SK-N-SH (cell line): ENCODE measurements around the gene PLEKHA4. TPM values are rescaled to one million over a fixed set of nuclear protein-coding genes. Genes with fewer than 3 reads are reported as not detected.

Experiments used
- CTCF ChIA-PET: fragments of 300-600, 350-600 bp; formaldehyde crosslinking; extraction: SDS; loops from one replicate; lab custom pipeline; 2021; lab: Yijun Ruan, JAX
- POLR2A ChIA-PET: fragments of 350-600 bp; sonication (Branson Sonifier 250); formaldehyde crosslinking; extraction: SDS; loops from one replicate; lab custom pipeline; 2020; ENCODE audit warnings: antibody characterized with exemption, inconsistent platforms; lab: Yijun Ruan, JAX
- DNase-seq: peaks from one replicate; pipeline ENCODE4 v3.0.0; 2012
- H2AFZ ChIP-seq: fragments of 200-600 bp; sonication (generic); 2 replicates; pipeline ENCODE4 v1.8.1; 2016; ENCODE audit warnings: antibody characterized with exemption, mild to moderate bottlenecking, low read depth
- H3F3A ChIP-seq: fragments of 200-600 bp; sonication (generic); replicated peaks from 2 replicates; pipeline ENCODE3; 2016; ENCODE audit warnings: antibody characterized with exemption, mild to moderate bottlenecking; ENCODE audit not compliant: insufficient read depth
- H3K27ac ChIP-seq, 2 experiments: fragments of 200-500 bp in 1 of 2; fragments of 200-600 bp in 1 of 2; sonication (Bioruptor generic) in 1 of 2; sonication (generic), shearing (Covaris generic) in 1 of 2; 2 replicates each; pipeline versions ENCODE4 v1.5.1 to v1.6.1; 2014 to 2016; ENCODE audit warnings: low read depth in 2 of 2, inconsistent platforms in 1 of 2, low read length in 1 of 2, mild to moderate bottlenecking in 1 of 2, mixed read lengths in 1 of 2
- H3K27me3 ChIP-seq: fragments of 200-600 bp; sonication (generic), shearing (Covaris generic); 2 replicates; pipeline ENCODE4 v1.6.1; 2016; ENCODE audit warnings: mixed run types; ENCODE audit not compliant: insufficient read depth
- H3K36me3 ChIP-seq, 2 experiments: fragments of 200-500 bp in 1 of 2; fragments of 200-600 bp in 1 of 2; sonication (Bioruptor generic) in 1 of 2; sonication (generic) in 1 of 2; replicated peaks in 1 of 2; 2 replicates each; pipeline versions ENCODE3 to v1.5.1; 2014 to 2016; ENCODE audit warnings: low read length in 1 of 2, mild to moderate bottlenecking in 1 of 2; ENCODE audit not compliant: insufficient read depth in 2 of 2, control insufficient read depth in 1 of 2
- H3K4me1 ChIP-seq, 2 experiments: fragments of 200-500 bp in 1 of 2; fragments of 200-600 bp in 1 of 2; sonication (Bioruptor generic) in 1 of 2; sonication (generic), shearing (Covaris generic) in 1 of 2; 2 replicates each; pipeline versions ENCODE4 v1.5.1 to v1.6.1; 2014 to 2016; ENCODE audit warnings: low read depth in 1 of 2, low read length in 1 of 2, mixed run types in 1 of 2; ENCODE audit not compliant: insufficient read depth in 2 of 2, control insufficient read depth in 1 of 2
- H3K4me2 ChIP-seq: fragments of 200-600 bp; sonication (generic), shearing (Covaris generic); 2 replicates; pipeline ENCODE4 v1.6.1; 2017; ENCODE audit warnings: mixed run types
- H3K4me3 ChIP-seq, 2 experiments: fragments of 200-500 bp in 1 of 2; fragments of 200-600 bp in 1 of 2; sonication (Bioruptor generic) in 1 of 2; sonication (generic), shearing (Covaris generic) in 1 of 2; 2 replicates each; pipeline versions ENCODE4 v1.5.1 to v1.8.1; 2014 to 2016; ENCODE audit warnings: low read depth in 2 of 2, inconsistent platforms in 1 of 2, low read length in 1 of 2, mild to moderate bottlenecking in 1 of 2, mixed read lengths in 1 of 2, moderate library complexity in 1 of 2
- H3K79me2 ChIP-seq: fragments of 200-600 bp; sonication (generic); 2 replicates; pipeline ENCODE4 v1.8.1; 2017; ENCODE audit warnings: mild to moderate bottlenecking; ENCODE audit not compliant: insufficient read depth
- H3K9ac ChIP-seq: fragments of 200-600 bp; sonication (generic); 2 replicates; pipeline ENCODE4 v1.6.1; 2017; ENCODE audit warnings: mixed run types
- H3K9me2 ChIP-seq: fragments of 200-600 bp; sonication (generic); 2 replicates; pipeline ENCODE4 v1.6.1; 2017; ENCODE audit warnings: mixed run types
- H3K9me3 ChIP-seq: fragments of 200-600 bp; sonication (generic); 2 replicates; pipeline ENCODE4 v1.6.1; 2017; ENCODE audit warnings: mixed run types, mild to moderate bottlenecking, moderate library complexity
- H4K20me1 ChIP-seq: fragments of 200-600 bp; sonication (generic); 2 replicates; pipeline ENCODE4 v1.6.1; 2017; ENCODE audit warnings: mild to moderate bottlenecking, mixed run types; ENCODE audit not compliant: insufficient read depth
- EZH2phosphoT487 ChIP-seq: fragments of 200-600 bp; sonication (generic); IDR thresholded peaks from 2 replicates; pipeline ENCODE4 v1.6.1; 2017; ENCODE audit warnings: low read depth, mixed run types, mild to moderate bottlenecking, antibody characterized with exemption, moderate library complexity, borderline replicate concordance
- MXI1 ChIP-seq: IDR thresholded peaks from 2 replicates; pipeline ENCODE4 v1.6.1; 2012; ENCODE audit warnings: mild to moderate bottlenecking, low read depth, low read length, improper control_type of control experiment
- NFIC ChIP-seq: IDR thresholded peaks from 2 replicates; pipeline ENCODE4 v1.4.0; 2012; ENCODE audit warnings: borderline replicate concordance
- RXRA ChIP-seq: IDR thresholded peaks from 2 replicates; pipeline ENCODE4 v1.4.0; 2012; ENCODE audit warnings: low read depth, mild to moderate bottlenecking, borderline replicate concordance
- TAF1 ChIP-seq: IDR thresholded peaks from 2 replicates; pipeline ENCODE4 v1.6.1; 2012; ENCODE audit warnings: low read depth, mild to moderate bottlenecking, low read length, moderate library complexity, borderline replicate concordance
- TCF12 ChIP-seq: IDR thresholded peaks from 2 replicates; pipeline ENCODE4 v1.4.0; 2012
- WGBS: methylation state at CpG from one replicate; pipeline ENCODE4 v1.1.6; 2017; ENCODE audit warnings: low lambda C conversion rate; 5-methylcytosine and 5-hydroxymethylcytosine counted together
- polyA plus RNA-seq, 3 experiments: library from polyadenylated mRNA; depleted of rRNA; stranded (reverse); fragments of >200 nt; gene quantifications; 2 replicates each; pipeline ENCODE4 v1.2.3, GENCODE V29; 2012
- TF ChIP-seq, protein P1 (sequence below): fragments of 150-350 bp; IDR thresholded peaks from 2 replicates; pipeline ENCODE4 v1.6.1; 2016; ENCODE audit warnings: mild to moderate bottlenecking, low read depth, low read length
- TF ChIP-seq, protein P2 (sequence below): fragments of 150-350 bp; IDR thresholded peaks from 2 replicates; pipeline ENCODE4 v1.6.1; 2017; ENCODE audit warnings: antibody characterized with exemption, low read length, low read depth, borderline replicate concordance
- TF ChIP-seq, protein P3 (sequence below): IDR thresholded peaks from 2 replicates; pipeline ENCODE4 v1.6.1; 2012; ENCODE audit warnings: mild to moderate bottlenecking, low read depth, low read length, moderate library complexity
- TF ChIP-seq, protein P4 (sequence below): IDR thresholded peaks from 2 replicates; pipeline ENCODE4; 2012

Gene PLEKHA4
- polyA plus RNA-seq, 1 of the 3 experiments (the other 2 are of a cell fraction): 5.6 TPM

DNA sequence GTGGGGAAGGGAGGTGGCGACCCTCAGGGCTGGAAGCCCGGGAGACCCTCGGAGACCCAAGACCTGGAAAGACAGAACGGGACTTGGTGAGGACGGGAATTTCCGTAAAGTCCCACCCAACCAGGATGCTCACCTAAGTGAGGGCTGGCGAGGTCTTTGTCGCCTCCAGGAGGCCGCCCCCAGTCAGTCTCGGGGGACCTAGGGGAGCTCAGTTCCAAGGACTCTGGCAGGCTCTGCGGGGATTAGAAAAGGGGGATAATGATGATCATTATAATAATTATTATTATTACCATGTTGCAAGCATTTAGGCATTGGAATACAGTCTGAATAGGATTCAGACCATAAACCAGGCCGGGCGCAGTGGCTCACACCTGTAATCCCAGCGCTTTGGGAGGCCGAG, 23.0 kb downstream of the PLEKHA4 start:
- POLR2A ChIA-PET: no interaction called here
- 93% methylated on average over 15 of the region's 15 CpGs for WGBS
- peaks cover 3% of the 10 kb centered on the region for H3F3A ChIP-seq
- DNase-seq: no peak
- no peaks in the 10 kb centered on the region for H3K79me2 ChIP-seq
- no peak overlapping the region for H2AFZ ChIP-seq
- H3K4me2 ChIP-seq: no peak overlapping the region
- peaks cover 0 to 5% of the 10 kb centered on the region in 2 experiments for H3K36me3 ChIP-seq
- H3K27me3 ChIP-seq: no peaks in the 10 kb centered on the region
- H3K4me1 ChIP-seq: no peaks in the 10 kb centered on the region
- no peaks in the 10 kb centered on the region for H3K9me3 ChIP-seq
- no peak overlapping the region for H3K27ac ChIP-seq
- no peak overlapping the region for H3K4me3 ChIP-seq
- TF ChIP-seq NFIC: no peak
- no peak for TF ChIP-seq EZH2phosphoT487
- TF ChIP-seq TCF12: no peak
- TF ChIP-seq TAF1: no peak
- no peak for TF ChIP-seq MXI1
- TF ChIP-seq, protein P1, sequence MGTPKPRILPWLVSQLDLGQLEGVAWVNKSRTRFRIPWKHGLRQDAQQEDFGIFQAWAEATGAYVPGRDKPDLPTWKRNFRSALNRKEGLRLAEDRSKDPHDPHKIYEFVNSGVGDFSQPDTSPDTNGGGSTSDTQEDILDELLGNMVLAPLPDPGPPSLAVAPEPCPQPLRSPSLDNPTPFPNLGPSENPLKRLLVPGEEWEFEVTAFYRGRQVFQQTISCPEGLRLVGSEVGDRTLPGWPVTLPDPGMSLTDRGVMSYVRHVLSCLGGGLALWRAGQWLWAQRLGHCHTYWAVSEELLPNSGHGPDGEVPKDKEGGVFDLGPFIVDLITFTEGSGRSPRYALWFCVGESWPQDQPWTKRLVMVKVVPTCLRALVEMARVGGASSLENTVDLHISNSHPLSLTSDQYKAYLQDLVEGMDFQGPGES: no peak
- TF ChIP-seq RXRA: no peak
- TF ChIP-seq, protein P2, sequence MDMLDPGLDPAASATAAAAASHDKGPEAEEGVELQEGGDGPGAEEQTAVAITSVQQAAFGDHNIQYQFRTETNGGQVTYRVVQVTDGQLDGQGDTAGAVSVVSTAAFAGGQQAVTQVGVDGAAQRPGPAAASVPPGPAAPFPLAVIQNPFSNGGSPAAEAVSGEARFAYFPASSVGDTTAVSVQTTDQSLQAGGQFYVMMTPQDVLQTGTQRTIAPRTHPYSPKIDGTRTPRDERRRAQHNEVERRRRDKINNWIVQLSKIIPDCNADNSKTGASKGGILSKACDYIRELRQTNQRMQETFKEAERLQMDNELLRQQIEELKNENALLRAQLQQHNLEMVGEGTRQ: no peak
- TF ChIP-seq, protein P3, sequence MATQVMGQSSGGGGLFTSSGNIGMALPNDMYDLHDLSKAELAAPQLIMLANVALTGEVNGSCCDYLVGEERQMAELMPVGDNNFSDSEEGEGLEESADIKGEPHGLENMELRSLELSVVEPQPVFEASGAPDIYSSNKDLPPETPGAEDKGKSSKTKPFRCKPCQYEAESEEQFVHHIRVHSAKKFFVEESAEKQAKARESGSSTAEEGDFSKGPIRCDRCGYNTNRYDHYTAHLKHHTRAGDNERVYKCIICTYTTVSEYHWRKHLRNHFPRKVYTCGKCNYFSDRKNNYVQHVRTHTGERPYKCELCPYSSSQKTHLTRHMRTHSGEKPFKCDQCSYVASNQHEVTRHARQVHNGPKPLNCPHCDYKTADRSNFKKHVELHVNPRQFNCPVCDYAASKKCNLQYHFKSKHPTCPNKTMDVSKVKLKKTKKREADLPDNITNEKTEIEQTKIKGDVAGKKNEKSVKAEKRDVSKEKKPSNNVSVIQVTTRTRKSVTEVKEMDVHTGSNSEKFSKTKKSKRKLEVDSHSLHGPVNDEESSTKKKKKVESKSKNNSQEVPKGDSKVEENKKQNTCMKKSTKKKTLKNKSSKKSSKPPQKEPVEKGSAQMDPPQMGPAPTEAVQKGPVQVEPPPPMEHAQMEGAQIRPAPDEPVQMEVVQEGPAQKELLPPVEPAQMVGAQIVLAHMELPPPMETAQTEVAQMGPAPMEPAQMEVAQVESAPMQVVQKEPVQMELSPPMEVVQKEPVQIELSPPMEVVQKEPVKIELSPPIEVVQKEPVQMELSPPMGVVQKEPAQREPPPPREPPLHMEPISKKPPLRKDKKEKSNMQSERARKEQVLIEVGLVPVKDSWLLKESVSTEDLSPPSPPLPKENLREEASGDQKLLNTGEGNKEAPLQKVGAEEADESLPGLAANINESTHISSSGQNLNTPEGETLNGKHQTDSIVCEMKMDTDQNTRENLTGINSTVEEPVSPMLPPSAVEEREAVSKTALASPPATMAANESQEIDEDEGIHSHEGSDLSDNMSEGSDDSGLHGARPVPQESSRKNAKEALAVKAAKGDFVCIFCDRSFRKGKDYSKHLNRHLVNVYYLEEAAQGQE: no peak
- TF ChIP-seq, protein P4, sequence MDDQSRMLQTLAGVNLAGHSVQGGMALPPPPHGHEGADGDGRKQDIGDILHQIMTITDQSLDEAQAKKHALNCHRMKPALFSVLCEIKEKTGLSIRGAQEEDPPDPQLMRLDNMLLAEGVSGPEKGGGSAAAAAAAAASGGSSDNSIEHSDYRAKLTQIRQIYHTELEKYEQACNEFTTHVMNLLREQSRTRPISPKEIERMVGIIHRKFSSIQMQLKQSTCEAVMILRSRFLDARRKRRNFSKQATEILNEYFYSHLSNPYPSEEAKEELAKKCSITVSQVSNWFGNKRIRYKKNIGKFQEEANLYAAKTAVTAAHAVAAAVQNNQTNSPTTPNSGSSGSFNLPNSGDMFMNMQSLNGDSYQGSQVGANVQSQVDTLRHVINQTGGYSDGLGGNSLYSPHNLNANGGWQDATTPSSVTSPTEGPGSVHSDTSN: no peak
- no peak overlapping the region for H3K9ac ChIP-seq
- no peaks in the 10 kb centered on the region for H3K9me2 ChIP-seq
- no peaks in the 10 kb centered on the region for H4K20me1 ChIP-seq
- CTCF ChIA-PET: interaction anchor here (0.7 to 15.2 kb wide), 7 partner anchors 9 to 380 kb away, joined by 3 to 457 read pairs (median 8); partner anchors contain the start of genes CA11 and HSD17B14
